H9 (cell line): Measurements from ENCODE around the gene IFI27. TPM values are rescaled to one million over a fixed set of nuclear protein-coding genes. Genes with fewer than 3 reads are reported as not detected.

ENCODE experiments used
- DNase-seq: peaks from one replicate; pipeline ENCODE4 v3.0.0-alpha.2; 2017
- H2AFZ ChIP-seq: one replicate; pipeline ENCODE4 v1.6.1; 2013; ENCODE audit warnings: mild to moderate bottlenecking, low read length, control low read depth, moderate library complexity
- H2AK5ac ChIP-seq: 2 replicates; pipeline ENCODE4 v1.6.1; 2013; ENCODE audit warnings: low read length, control low read depth, mixed read lengths; ENCODE audit not compliant: insufficient read length
- H2BK120ac ChIP-seq: one replicate; pipeline ENCODE4 v1.6.1; 2013; ENCODE audit warnings: low read depth, mild to moderate bottlenecking, low read length, control low read depth, inconsistent platforms; ENCODE audit not compliant: poor library complexity, severe bottlenecking
- H2BK12ac ChIP-seq: 2 replicates; pipeline ENCODE4 v1.6.1; 2013; ENCODE audit warnings: low read length, control low read depth, mixed read lengths, low read depth; ENCODE audit not compliant: insufficient read length
- H2BK15ac ChIP-seq: 2 replicates; pipeline ENCODE4 v1.6.1; 2013; ENCODE audit warnings: low read depth, low read length, control low read depth
- H2BK20ac ChIP-seq: one replicate; pipeline ENCODE4 v1.6.1; 2013; ENCODE audit warnings: low read depth, mild to moderate bottlenecking, low read length, control low read depth, inconsistent platforms; ENCODE audit not compliant: poor library complexity, severe bottlenecking
- H2BK5ac ChIP-seq: 2 replicates; pipeline ENCODE4 v1.6.1; 2013; ENCODE audit warnings: low read length, control low read depth, mixed read lengths; ENCODE audit not compliant: insufficient read length
- H3K14ac ChIP-seq: 2 replicates; pipeline ENCODE4 v1.6.1; 2013; ENCODE audit warnings: low read length, control low read depth; ENCODE audit not compliant: insufficient read depth
- H3K18ac ChIP-seq: 2 replicates; pipeline ENCODE4 v1.6.1; 2013; ENCODE audit warnings: low read depth, mild to moderate bottlenecking, mixed read lengths, low read length, control low read depth; ENCODE audit not compliant: insufficient read length
- H3K23ac ChIP-seq: 2 replicates; pipeline ENCODE4 v1.6.1; 2013; ENCODE audit warnings: low read length, control low read depth, mixed read lengths, low read depth; ENCODE audit not compliant: insufficient read length
- H3K23me2 ChIP-seq: 2 replicates; pipeline ENCODE4 v1.6.1; 2013; ENCODE audit warnings: low read depth, mild to moderate bottlenecking, mixed read lengths, low read length, control low read depth; ENCODE audit not compliant: insufficient read length, poor library complexity, severe bottlenecking
- H3K27ac ChIP-seq: 2 replicates; pipeline ENCODE4 v1.5.1; 2013; ENCODE audit warnings: low read length, control low read depth, mixed read lengths, low read depth; ENCODE audit not compliant: insufficient read length
- H3K27me3 ChIP-seq: 2 replicates; pipeline ENCODE4 v1.6.1; 2013; ENCODE audit warnings: low read length, control low read depth, inconsistent platforms; ENCODE audit not compliant: insufficient read depth
- H3K4ac ChIP-seq: 2 replicates; pipeline ENCODE4 v1.6.1; 2013; ENCODE audit warnings: low read depth, mild to moderate bottlenecking, control low read depth, inconsistent platforms, low read length, moderate library complexity
- H3K4me1 ChIP-seq: 2 replicates; pipeline ENCODE4 v1.6.1; 2013; ENCODE audit warnings: low read length, control low read depth, inconsistent platforms; ENCODE audit not compliant: insufficient read depth
- H3K4me2 ChIP-seq: 2 replicates; pipeline ENCODE4 v1.6.1; 2013; ENCODE audit warnings: low read length, control low read depth, mixed read lengths; ENCODE audit not compliant: insufficient read length, insufficient read depth
- H3K56ac ChIP-seq: 2 replicates; pipeline ENCODE4 v1.6.1; 2013; ENCODE audit warnings: low read depth, mild to moderate bottlenecking, mixed read lengths, low read length, control low read depth; ENCODE audit not compliant: insufficient read length
- H3K79me1 ChIP-seq: 2 replicates; pipeline ENCODE4 v1.6.1; 2013; ENCODE audit warnings: low read depth, mild to moderate bottlenecking, moderate library complexity, low read length, control low read depth, inconsistent platforms; ENCODE audit not compliant: insufficient read depth, poor library complexity, severe bottlenecking
- H3K79me2 ChIP-seq: 2 replicates; pipeline ENCODE4 v1.6.1; 2013; ENCODE audit warnings: low read length, control low read depth, inconsistent platforms; ENCODE audit not compliant: insufficient read depth
- H3K9ac ChIP-seq: 2 replicates; pipeline ENCODE4 v1.6.1; 2013; ENCODE audit warnings: low read length, control low read depth, mixed read lengths; ENCODE audit not compliant: insufficient read length; ENCODE audit errors: extremely low read depth
- H3K9me3 ChIP-seq: one replicate; pipeline ENCODE4 v1.6.1; 2013; ENCODE audit warnings: low read depth, low read length, inconsistent platforms; ENCODE audit not compliant: control insufficient read depth
- H3T11ph ChIP-seq: one replicate; pipeline ENCODE4 v1.6.1; 2013; ENCODE audit warnings: mild to moderate bottlenecking, low read length, control low read depth, inconsistent platforms
- H4K20me1 ChIP-seq: one replicate; pipeline ENCODE4 v1.6.1; 2013; ENCODE audit not compliant: control insufficient read depth, insufficient read length, insufficient read depth
- H4K5ac ChIP-seq: 2 replicates; pipeline ENCODE4 v1.6.1; 2013; ENCODE audit warnings: low read depth, mild to moderate bottlenecking, mixed read lengths, low read length, control low read depth; ENCODE audit not compliant: insufficient read length
- H4K8ac ChIP-seq: replicated peaks from 2 replicates; pipeline ENCODE4 v1.6.1; 2013; ENCODE audit warnings: low read length, control low read depth, mixed read lengths, low read depth; ENCODE audit not compliant: insufficient read length
- H4K91ac ChIP-seq: 2 replicates; pipeline ENCODE4 v1.6.1; 2013; ENCODE audit warnings: low read depth, mild to moderate bottlenecking, moderate library complexity, mixed read lengths, low read length, control low read depth; ENCODE audit not compliant: insufficient read length
- H3K27ac Mint-ChIP-seq, 3 experiments: 2 replicates in 2 of 3; 3 replicates in 1 of 3; pipeline ENCODE4 v1.8.0; 2020 to 2021; ENCODE audit warnings: mixed read lengths in 3 of 3, mild to moderate bottlenecking in 1 of 3, moderate library complexity in 1 of 3
- H3K27me3 Mint-ChIP-seq: 2 replicates; pipeline ENCODE4 v1.8.0; 2021; ENCODE audit warnings: low read depth, mild to moderate bottlenecking, moderate library complexity, mixed read lengths
- H3K36me3 Mint-ChIP-seq, 3 experiments: 2 replicates in 2 of 3; 3 replicates in 1 of 3; pipeline ENCODE4 v1.8.0; 2020 to 2021; ENCODE audit warnings: low read depth in 3 of 3, mixed read lengths in 3 of 3; ENCODE audit not compliant: insufficient read depth in 1 of 3
- H3K4me1 Mint-ChIP-seq, 2 experiments: 2 replicates each; pipeline ENCODE4 v1.8.0; 2020; ENCODE audit warnings: mixed read lengths in 2 of 2
- H3K4me3 Mint-ChIP-seq, 2 experiments: 2 replicates in 1 of 2; 3 replicates in 1 of 2; pipeline ENCODE4 v1.8.0; 2020 to 2021; ENCODE audit warnings: mild to moderate bottlenecking in 2 of 2, mixed read lengths in 2 of 2, moderate library complexity in 1 of 2
- H3K9me3 Mint-ChIP-seq, 2 experiments: 2 replicates in 1 of 2; 3 replicates in 1 of 2; pipeline ENCODE4 v1.8.0; 2020; ENCODE audit warnings: mild to moderate bottlenecking in 2 of 2, mixed read lengths in 2 of 2, moderate library complexity in 1 of 2
- WGBS: extraction: QIAGEN DNeasy Blood & Tissue Kit; methylation state at CpG from one replicate; pipeline ENCODE4 v1.1.7; 2013; ENCODE audit warnings: missing lambda C conversion rate, low lambda C conversion rate, mixed read lengths; ENCODE audit not compliant: insufficient read length; ENCODE audit errors: extremely low coverage; 5-methylcytosine and 5-hydroxymethylcytosine counted together
- total RNA-seq: library from RNA; stranded (reverse); gene quantifications from 2 replicates; pipeline ENCODE4 v1.2.1, GENCODE V29; 2021
- TF ChIP-seq, protein P1 (sequence below): fragments of 200-600 bp; sonication (generic); conservative IDR thresholded peaks from 3 replicates; pipeline ENCODE4 v1.8.0; 2021; ENCODE audit warnings: antibody characterized with exemption, mild to moderate bottlenecking

Gene IFI27
- total RNA-seq, 1 experiment from 2014 or later: 1.7 TPM

DNA sequence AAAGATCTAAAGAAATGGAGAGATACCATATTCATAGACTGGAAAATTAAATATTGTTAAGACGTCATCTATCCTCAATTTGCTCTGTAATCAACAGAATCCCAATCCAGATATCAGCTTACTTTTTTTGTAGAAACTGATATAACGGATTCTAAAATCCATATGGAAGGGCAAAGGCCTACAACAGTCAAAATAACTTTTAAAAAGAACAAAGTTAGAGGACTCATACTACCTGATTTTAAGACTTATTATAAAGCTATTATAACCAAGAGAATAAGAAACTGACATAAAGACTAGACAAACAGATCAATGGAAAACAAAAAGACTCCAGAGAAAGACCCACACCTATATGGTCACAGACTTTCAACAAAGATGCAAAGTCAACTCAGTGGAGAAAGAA lies 35.5 kb upstream of the IFI27 start:
- no peak for DNase-seq
- H3K27me3 ChIP-seq: no peaks in the 10 kb centered on the region
- no peak overlapping the region for H3K4me2 ChIP-seq
- H2BK5ac ChIP-seq: no peak overlapping the region
- no peak overlapping the region for H3K4ac ChIP-seq
- H2BK120ac ChIP-seq: no peak overlapping the region
- H3K4me3 Mint-ChIP-seq: no peak overlapping the region
- no peak overlapping the region for H3K14ac ChIP-seq
- H3K4me1 ChIP-seq: no peaks in the 10 kb centered on the region; the same call in 1 of the 2 replicates
- no peak overlapping the region for H4K8ac ChIP-seq
- no peak overlapping the region for H4K91ac ChIP-seq
- WGBS: no CpG with 5 or more reads among the region's 2 CpGs
- H3K27me3 Mint-ChIP-seq: no peaks in the 10 kb centered on the region
- H3K4me1 Mint-ChIP-seq: peaks cover 20% of the 10 kb centered on the region in 2 experiments
- no peaks in the 10 kb centered on the region for H3K9me3 ChIP-seq
- H3K23ac ChIP-seq: no peak overlapping the region
- H3K27ac ChIP-seq: no peak overlapping the region
- H3K36me3 Mint-ChIP-seq: peaks cover 65 to 68% (median 67%) of the 10 kb centered on the region in 3 experiments
- peaks cover 35 to 36% of the 10 kb centered on the region in 2 experiments for H3K9me3 Mint-ChIP-seq
- H2AK5ac ChIP-seq: no peak overlapping the region
- no peak overlapping the region for H3K27ac Mint-ChIP-seq
- no peak overlapping the region for H2AFZ ChIP-seq
- peaks cover 4% of the 10 kb centered on the region for H4K20me1 ChIP-seq
- H2BK15ac ChIP-seq: no peak overlapping the region
- H2BK20ac ChIP-seq: no peak overlapping the region
- H3K9ac ChIP-seq: no peak overlapping the region
- peaks cover 39% of the 10 kb centered on the region for H3K79me2 ChIP-seq
- H3K56ac ChIP-seq: no peak overlapping the region
- TF ChIP-seq, protein P1, sequence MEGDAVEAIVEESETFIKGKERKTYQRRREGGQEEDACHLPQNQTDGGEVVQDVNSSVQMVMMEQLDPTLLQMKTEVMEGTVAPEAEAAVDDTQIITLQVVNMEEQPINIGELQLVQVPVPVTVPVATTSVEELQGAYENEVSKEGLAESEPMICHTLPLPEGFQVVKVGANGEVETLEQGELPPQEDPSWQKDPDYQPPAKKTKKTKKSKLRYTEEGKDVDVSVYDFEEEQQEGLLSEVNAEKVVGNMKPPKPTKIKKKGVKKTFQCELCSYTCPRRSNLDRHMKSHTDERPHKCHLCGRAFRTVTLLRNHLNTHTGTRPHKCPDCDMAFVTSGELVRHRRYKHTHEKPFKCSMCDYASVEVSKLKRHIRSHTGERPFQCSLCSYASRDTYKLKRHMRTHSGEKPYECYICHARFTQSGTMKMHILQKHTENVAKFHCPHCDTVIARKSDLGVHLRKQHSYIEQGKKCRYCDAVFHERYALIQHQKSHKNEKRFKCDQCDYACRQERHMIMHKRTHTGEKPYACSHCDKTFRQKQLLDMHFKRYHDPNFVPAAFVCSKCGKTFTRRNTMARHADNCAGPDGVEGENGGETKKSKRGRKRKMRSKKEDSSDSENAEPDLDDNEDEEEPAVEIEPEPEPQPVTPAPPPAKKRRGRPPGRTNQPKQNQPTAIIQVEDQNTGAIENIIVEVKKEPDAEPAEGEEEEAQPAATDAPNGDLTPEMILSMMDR: no peak
- H3K23me2 ChIP-seq: peaks cover under 1% of the 10 kb centered on the region
- H3T11ph ChIP-seq: no peak overlapping the region
- no peak overlapping the region for H3K18ac ChIP-seq
- H3K79me1 ChIP-seq: peaks cover 4% of the 10 kb centered on the region
- no peak overlapping the region for H4K5ac ChIP-seq
- H2BK12ac ChIP-seq: no peak overlapping the region
